Suprapubic skin (tissue), 4 donors: ENCODE results near the gene IFNA8.

ENCODE experiments used
- CTCF ChIP-seq, 2 donors: fragments of 200-600 bp in 1 of 2; fragments of 450-650 bp in 1 of 2; sonication (generic) in 1 of 2; IDR thresholded peaks; one replicate each; pipeline ENCODE4 v1.5.1; 2016 to 2019; ENCODE audit warnings: antibody characterized with exemption in 2 of 2, mild to moderate bottlenecking in 1 of 2, moderate library complexity in 1 of 2
- POLR2A ChIP-seq, 2 donors: fragments of 450-650 bp; IDR thresholded peaks; one replicate each; pipeline ENCODE4 v1.6.1; 2017; ENCODE audit warnings: antibody characterized with exemption in 2 of 2, mild to moderate bottlenecking in 2 of 2, moderate library complexity in 2 of 2
- POLR2AphosphoS5 ChIP-seq, 3 donors: sonication (generic); formaldehyde crosslinking; IDR thresholded peaks; one replicate each; pipeline ENCODE4 v1.6.1; 2017; ENCODE audit warnings: antibody characterized with exemption in 3 of 3

- TF ChIP-seq CTCF (IDR thresholded peaks at IDR 0.05): no peak
- TF ChIP-seq POLR2A (IDR thresholded peaks at IDR 0.05): no peak
- no peak for TF ChIP-seq POLR2AphosphoS5 (IDR thresholded peaks at IDR 0.05)
These were observed 23.7 kb upstream of the IFNA8 start, which contains the start of gene IFNA2 for GRCh38 chr9:21385131-21385670.
